Hepatocyte (in vitro differentiated cells): ENCODE results near the gene KSR2.

Source experiments
- CTCF ChIP-seq: fragments of 200-600 bp; sonication (generic); IDR thresholded peaks from 2 replicates; pipeline ENCODE4 v1.5.1; 2016; ENCODE audit warnings: antibody characterized with exemption, mild to moderate bottlenecking; ENCODE audit not compliant: poor library complexity
- EZH2phosphoT487 ChIP-seq: fragments of 200-600 bp; sonication (generic); IDR thresholded peaks from one replicate; pipeline ENCODE4 v1.6.1; 2018; ENCODE audit warnings: antibody characterized with exemption, mild to moderate bottlenecking, low read depth, moderate library complexity; ENCODE audit not compliant: unreplicated experiment, severe bottlenecking

DNA sequence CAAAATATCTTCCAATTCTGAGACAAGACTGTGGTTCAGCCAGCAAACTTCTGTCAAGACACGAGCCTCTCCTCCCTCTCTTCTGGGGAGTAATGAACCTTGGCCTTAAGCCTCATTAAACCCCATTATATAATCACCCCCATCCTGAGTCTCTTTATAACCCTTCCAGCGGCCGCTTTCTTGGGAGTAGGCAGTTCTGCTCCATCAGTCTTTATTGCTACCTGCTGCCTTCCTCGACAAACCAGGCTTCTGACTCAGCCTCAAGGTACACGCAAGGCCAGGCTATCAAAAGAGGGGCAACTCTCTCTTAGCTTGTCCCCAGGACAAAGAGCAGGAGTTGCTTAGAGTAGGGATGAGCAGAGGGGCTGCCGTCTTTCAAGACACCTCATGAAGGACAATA is 306.6 kb downstream of the KSR2 start:
- TF ChIP-seq EZH2phosphoT487, result no peak
- no peak for TF ChIP-seq CTCF
